HepG2 (cell line): ENCODE results near the gene SPTSSA. TPM values are rescaled to one million over a fixed set of nuclear protein-coding genes. Genes with fewer than 3 reads are reported as not detected.

ENCODE experiments used
- ADNP ChIP-seq: sonication (generic); formaldehyde crosslinking; IDR thresholded peaks from 2 replicates; pipeline ENCODE4 v1.4.0; 2020; ENCODE audit warnings: missing genetic modification reagents
- MAFK ChIP-seq, 2 experiments: IDR thresholded peaks in 1 of 2; conservative IDR thresholded peaks in 1 of 2; 2 replicates each; pipeline ENCODE4 v1.6.1; 2011; ENCODE audit warnings: improper control_type of control experiment in 2 of 2, low read length in 2 of 2
- MZF1 ChIP-seq: sonication (generic); formaldehyde crosslinking; IDR thresholded peaks from 2 replicates; pipeline ENCODE4 v1.8.1; 2023; ENCODE audit warnings: mild to moderate bottlenecking, missing genetic modification reagents, borderline replicate concordance
- NFATC3 ChIP-seq: sonication (generic); formaldehyde crosslinking; IDR thresholded peaks from 2 replicates; pipeline ENCODE4 v1.5.1; 2020; ENCODE audit warnings: mild to moderate bottlenecking, missing genetic modification reagents
- NFKB2 ChIP-seq: sonication (generic); formaldehyde crosslinking; IDR thresholded peaks from 2 replicates; pipeline ENCODE4 v1.4.0; 2020; ENCODE audit warnings: missing genetic modification reagents, borderline replicate concordance
- NFYC ChIP-seq: IDR thresholded peaks from 2 replicates; pipeline ENCODE4 v1.6.1; 2016; ENCODE audit warnings: missing genetic modification reagents, missing compliant biosample characterization
- ZNF670 ChIP-seq: sonication (generic); formaldehyde crosslinking; IDR thresholded peaks from 2 replicates; pipeline ENCODE4 v1.8.0; 2022; ENCODE audit warnings: mild to moderate bottlenecking, missing genetic modification reagents, borderline replicate concordance
- ZNF850 ChIP-seq: sonication (generic); formaldehyde crosslinking; conservative IDR thresholded peaks from 2 replicates; pipeline ENCODE4 v1.9.0; 2021; ENCODE audit warnings: mild to moderate bottlenecking, missing genetic modification reagents
- polyA plus RNA-seq, 8 experiments: library from polyadenylated mRNA; depleted of rRNA in 3 of 8; stranded (reverse) in 7 of 8; unstranded in 1 of 8; fragments of >200 nt; fragmentation: Illumina TruSeq in 4 of 8; extraction: Trizol in 4 of 8; gene quantifications; 2 replicates each; pipeline versions ENCODE4 v1.2.1 to v1.2.3, GENCODE V29; 2011 to 2016; ENCODE audit warnings: low read depth in 4 of 8, missing spikeins in 1 of 8, mixed read lengths in 1 of 8; ENCODE audit not compliant: insufficient read depth in 1 of 8
- total RNA-seq, 5 experiments: library from RNA; depleted of rRNA; stranded (reverse); fragments of >200 nt; fragmentation: Illumina TruSeq; extraction: Trizol; gene quantifications; 2 replicates each; pipeline ENCODE4 v1.2.3, GENCODE V29; 2016; ENCODE audit warnings: low read depth in 1 of 5
- TF ChIP-seq, protein P1 (sequence below): sonication (generic); formaldehyde crosslinking; IDR thresholded peaks from 2 replicates; pipeline ENCODE4 v1.9.0; 2021; ENCODE audit warnings: missing genetic modification reagents, mild to moderate bottlenecking, borderline replicate concordance
- TF ChIP-seq, protein P2 (sequence below): sonication (generic); formaldehyde crosslinking; IDR thresholded peaks from 2 replicates; pipeline ENCODE4 v1.4.0; 2020; ENCODE audit warnings: missing genetic modification reagents, mild to moderate bottlenecking, borderline replicate concordance
- TF ChIP-seq, protein P3 (sequence below): sonication (generic); formaldehyde crosslinking; IDR thresholded peaks from 2 replicates; pipeline ENCODE4 v1.8.1; 2023; ENCODE audit warnings: mild to moderate bottlenecking, moderate library complexity, missing genetic modification reagents
- TF ChIP-seq, protein P4 (sequence below): sonication (generic); formaldehyde crosslinking; IDR thresholded peaks from 2 replicates; pipeline ENCODE4 v1.4.0; 2020; ENCODE audit warnings: low read depth, missing genetic modification reagents

The SPTSSA gene
- total and polyA plus RNA-seq, 2 of the 13 experiments (the other 11 are each of a cell fraction or from before 2014, with no cell fraction given): 19.1 to 86.1 TPM

DNA sequence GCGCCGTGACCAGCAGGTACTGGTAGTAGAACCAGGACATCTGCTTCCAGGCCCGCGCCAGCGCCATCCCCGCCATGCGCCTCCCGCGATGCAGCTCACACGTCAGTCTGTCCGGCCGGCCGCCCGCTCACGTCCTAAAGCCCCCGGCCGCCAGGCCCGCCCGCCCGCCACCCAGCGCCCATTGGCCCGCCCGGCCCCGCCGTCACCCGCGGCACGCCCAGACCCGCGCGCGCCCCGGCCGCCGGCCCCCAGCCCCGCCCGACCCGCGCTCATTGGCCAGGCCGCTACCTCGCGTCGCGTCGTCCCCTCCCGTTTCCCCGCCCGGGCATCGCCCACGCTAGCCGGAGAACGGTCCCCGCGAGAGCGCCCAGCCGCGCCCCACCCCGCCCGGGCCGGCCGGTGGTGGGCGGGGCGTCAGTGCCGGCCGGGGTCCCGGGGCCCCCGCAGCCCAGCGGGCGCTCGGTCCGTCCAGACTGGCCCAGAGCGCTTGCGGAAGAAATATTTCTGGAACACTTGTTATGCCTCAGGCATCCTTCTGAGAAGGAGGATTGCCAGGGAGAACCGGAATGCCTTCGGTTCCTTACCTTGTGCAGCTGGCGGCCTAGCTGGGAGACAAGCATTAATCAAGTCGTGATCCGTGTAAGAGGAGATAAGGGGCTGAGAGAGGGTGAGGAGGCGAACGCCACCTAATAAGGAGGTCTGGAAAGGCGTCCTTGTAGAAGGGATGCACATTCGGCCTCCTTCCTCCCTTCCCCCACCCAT, at the start of gene SPTSSA (continued):
- TF ChIP-seq, protein P1, sequence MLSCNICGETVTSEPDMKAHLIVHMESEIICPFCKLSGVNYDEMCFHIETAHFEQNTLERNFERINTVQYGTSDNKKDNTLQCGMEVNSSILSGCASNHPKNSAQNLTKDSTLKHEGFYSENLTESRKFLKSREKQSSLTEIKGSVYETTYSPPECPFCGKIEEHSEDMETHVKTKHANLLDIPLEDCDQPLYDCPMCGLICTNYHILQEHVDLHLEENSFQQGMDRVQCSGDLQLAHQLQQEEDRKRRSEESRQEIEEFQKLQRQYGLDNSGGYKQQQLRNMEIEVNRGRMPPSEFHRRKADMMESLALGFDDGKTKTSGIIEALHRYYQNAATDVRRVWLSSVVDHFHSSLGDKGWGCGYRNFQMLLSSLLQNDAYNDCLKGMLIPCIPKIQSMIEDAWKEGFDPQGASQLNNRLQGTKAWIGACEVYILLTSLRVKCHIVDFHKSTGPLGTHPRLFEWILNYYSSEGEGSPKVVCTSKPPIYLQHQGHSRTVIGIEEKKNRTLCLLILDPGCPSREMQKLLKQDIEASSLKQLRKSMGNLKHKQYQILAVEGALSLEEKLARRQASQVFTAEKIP: no peak
- TF ChIP-seq MZF1: peak; percentile 33; the same call in 1 of the 2 replicates
- no peak for TF ChIP-seq NFATC3 (CRISPR knock-in tag)
- TF ChIP-seq NFKB2 (CRISPR knock-in tag): peak; percentile 38; the same call in 1 of the 2 replicates
- TF ChIP-seq, protein P2, sequence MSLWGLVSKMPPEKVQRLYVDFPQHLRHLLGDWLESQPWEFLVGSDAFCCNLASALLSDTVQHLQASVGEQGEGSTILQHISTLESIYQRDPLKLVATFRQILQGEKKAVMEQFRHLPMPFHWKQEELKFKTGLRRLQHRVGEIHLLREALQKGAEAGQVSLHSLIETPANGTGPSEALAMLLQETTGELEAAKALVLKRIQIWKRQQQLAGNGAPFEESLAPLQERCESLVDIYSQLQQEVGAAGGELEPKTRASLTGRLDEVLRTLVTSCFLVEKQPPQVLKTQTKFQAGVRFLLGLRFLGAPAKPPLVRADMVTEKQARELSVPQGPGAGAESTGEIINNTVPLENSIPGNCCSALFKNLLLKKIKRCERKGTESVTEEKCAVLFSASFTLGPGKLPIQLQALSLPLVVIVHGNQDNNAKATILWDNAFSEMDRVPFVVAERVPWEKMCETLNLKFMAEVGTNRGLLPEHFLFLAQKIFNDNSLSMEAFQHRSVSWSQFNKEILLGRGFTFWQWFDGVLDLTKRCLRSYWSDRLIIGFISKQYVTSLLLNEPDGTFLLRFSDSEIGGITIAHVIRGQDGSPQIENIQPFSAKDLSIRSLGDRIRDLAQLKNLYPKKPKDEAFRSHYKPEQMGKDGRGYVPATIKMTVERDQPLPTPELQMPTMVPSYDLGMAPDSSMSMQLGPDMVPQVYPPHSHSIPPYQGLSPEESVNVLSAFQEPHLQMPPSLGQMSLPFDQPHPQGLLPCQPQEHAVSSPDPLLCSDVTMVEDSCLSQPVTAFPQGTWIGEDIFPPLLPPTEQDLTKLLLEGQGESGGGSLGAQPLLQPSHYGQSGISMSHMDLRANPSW: no peak
- peak; percentile 70 for TF ChIP-seq NFYC (CRISPR knock-in tag)
- TF ChIP-seq ZNF670 (CRISPR knock-in tag): peak; percentile 64; the same call in 1 of the 2 replicates
- TF ChIP-seq, protein P3, sequence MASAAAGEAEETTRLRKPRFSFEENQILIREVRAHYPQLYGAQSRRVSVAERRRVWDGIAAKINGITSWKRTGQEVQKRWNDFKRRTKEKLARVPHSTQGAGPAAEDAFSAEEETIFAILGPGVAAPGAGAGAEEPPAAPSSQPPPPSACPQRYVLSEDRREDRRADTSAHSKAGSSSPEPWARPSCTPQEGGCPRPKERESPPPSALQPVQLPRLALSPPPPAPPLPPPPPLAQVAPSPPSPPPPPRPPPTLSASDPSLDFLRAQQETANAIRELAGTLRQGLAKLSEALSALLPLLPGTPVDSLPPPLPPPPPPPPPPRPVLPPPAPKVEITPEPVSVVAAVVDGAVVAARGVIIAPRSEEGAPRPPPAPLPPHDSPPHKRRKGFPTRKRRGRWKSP (CRISPR knock-in tag): peak; percentile 61; the same call in 1 of the 2 replicates
- TF ChIP-seq, protein P4, sequence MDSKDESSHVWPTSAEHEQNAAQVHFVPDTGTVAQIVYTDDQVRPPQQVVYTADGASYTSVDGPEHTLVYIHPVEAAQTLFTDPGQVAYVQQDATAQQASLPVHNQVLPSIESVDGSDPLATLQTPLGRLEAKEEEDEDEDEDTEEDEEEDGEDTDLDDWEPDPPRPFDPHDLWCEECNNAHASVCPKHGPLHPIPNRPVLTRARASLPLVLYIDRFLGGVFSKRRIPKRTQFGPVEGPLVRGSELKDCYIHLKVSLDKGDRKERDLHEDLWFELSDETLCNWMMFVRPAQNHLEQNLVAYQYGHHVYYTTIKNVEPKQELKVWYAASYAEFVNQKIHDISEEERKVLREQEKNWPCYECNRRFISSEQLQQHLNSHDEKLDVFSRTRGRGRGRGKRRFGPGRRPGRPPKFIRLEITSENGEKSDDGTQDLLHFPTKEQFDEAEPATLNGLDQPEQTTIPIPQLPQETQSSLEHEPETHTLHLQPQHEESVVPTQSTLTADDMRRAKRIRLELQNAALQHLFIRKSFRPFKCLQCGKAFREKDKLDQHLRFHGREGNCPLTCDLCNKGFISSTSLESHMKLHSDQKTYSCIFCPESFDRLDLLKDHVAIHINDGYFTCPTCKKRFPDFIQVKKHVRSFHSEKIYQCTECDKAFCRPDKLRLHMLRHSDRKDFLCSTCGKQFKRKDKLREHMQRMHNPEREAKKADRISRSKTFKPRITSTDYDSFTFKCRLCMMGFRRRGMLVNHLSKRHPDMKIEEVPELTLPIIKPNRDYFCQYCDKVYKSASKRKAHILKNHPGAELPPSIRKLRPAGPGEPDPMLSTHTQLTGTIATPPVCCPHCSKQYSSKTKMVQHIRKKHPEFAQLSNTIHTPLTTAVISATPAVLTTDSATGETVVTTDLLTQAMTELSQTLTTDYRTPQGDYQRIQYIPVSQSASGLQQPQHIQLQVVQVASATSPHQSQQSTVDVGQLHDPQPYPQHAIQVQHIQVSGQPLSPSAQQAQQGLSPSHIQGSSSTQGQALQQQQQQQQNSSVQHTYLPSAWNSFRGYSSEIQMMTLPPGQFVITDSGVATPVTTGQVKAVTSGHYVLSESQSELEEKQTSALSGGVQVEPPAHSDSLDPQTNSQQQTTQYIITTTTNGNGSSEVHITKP (CRISPR knock-in tag): no peak; the same call in 1 of the 2 replicates
- TF ChIP-seq ZNF850: no peak
- no peak; the same call in 1 of the 2 replicates for TF ChIP-seq ADNP (CRISPR knock-in tag)
- no peak for TF ChIP-seq MAFK (conservative IDR thresholded peaks at IDR 0.05 in 1 of 2, IDR thresholded peaks at IDR 0.05 in 1 of 2; ENCODE audit: low read length in 2 of 2)
